AG09319 (cell line): ENCODE data around the gene NUMB.
"Not testable (repeated sequence)": the region's sequence is repeated elsewhere in the genome, so short reads cannot be mapped to it uniquely, and the experiment has no call there.

ENCODE experiments used
- DNase-seq: peaks from one replicate; pipeline ENCODE4 v3.0.0-alpha.2; 2010; ENCODE audit warnings: low read depth; ENCODE audit errors: extremely low read depth
- CTCF ChIP-seq: IDR thresholded peaks from 2 replicates; pipeline ENCODE4 v1.5.1; 2011; ENCODE audit warnings: low read depth, mild to moderate bottlenecking, inconsistent platforms, low read length, moderate library complexity

NUMB gene

GRCh38 chr14:73358187-73358586 is 100.2 kb downstream of the NUMB start:
- no peak for DNase-seq
- no peak for TF ChIP-seq CTCF

- DNase-seq: not testable (repeated sequence)
Observed at GRCh38 chr14:73349091-73349490, 109.3 kb downstream of the NUMB start.

- TF ChIP-seq CTCF: no peak
- DNase-seq: no peak
Observed at GRCh38 chr14:73344319-73344718, 114.0 kb downstream of the NUMB start.

- no peak for TF ChIP-seq CTCF
- no peak for DNase-seq
Observed at GRCh38 chr14:73342670-73343069, 115.7 kb downstream of the NUMB start.

GRCh38 chr14:73339846-73340595 is 118.3 kb downstream of the NUMB start:
- TF ChIP-seq CTCF: no peak
- no peak for DNase-seq

- DNase-seq: no peak
- TF ChIP-seq CTCF: no peak
Observed at GRCh38 chr14:73339206-73339605, 119.1 kb downstream of the NUMB start.

GRCh38 chr14:73338551-73338950 is 119.8 kb downstream of the NUMB start:
- no peak for TF ChIP-seq CTCF
- no peak for DNase-seq

- no peak for TF ChIP-seq CTCF
- no peak for DNase-seq
Observed at GRCh38 chr14:73333031-73333430, 125.3 kb downstream of the NUMB start.
